GM13976 (cell line): ENCODE results near the gene ZNF750.

Experiments
- DNase-seq: peaks from one replicate; pipeline ENCODE4 v3.0.0; 2012; ENCODE audit warnings: low spot score
- CTCF ChIP-seq: IDR thresholded peaks from 2 replicates; pipeline ENCODE4 v1.5.1; 2012; ENCODE audit warnings: borderline replicate concordance, mild to moderate bottlenecking; ENCODE audit not compliant: insufficient read depth; ENCODE audit errors: extremely low read depth, missing control alignments, control extremely low read depth
- in situ Hi-C: fragments of 300-500 bp; cut with MboI; formaldehyde crosslinking; loops from one replicate; pipeline ENCODE4 v1.12.0; 2022; ENCODE audit warnings: low sequenced_read_pairs, mixed read lengths, inconsistent platforms; ENCODE audit not compliant: unreplicated experiment

Gene ZNF750

GRCh38 chr17:82812601-82813000 is 27.2 kb downstream of the ZNF750 start:
- in situ Hi-C loops: no loop called here
- no peak for DNase-seq

GRCh38 chr17:82812058-82812457 is 27.8 kb downstream of the ZNF750 start:
- in situ Hi-C loops: no loop called here
- no peak for TF ChIP-seq CTCF
- no peak for DNase-seq

More at GRCh38 chr17:82812601-82813000, 27.2 kb downstream of the ZNF750 start:
- TF ChIP-seq CTCF: no peak

- DNase-seq: no peak
- in situ Hi-C loops: no loop called here
- no peak for TF ChIP-seq CTCF
Observed at GRCh38 chr17:82810644-82811430, 29.0 kb downstream of the ZNF750 start.

- in situ Hi-C loops: no loop called here
- no peak for DNase-seq
- no peak for TF ChIP-seq CTCF
Observed at GRCh38 chr17:82808921-82809905, 30.6 kb downstream of the ZNF750 start.

- no peak for TF ChIP-seq CTCF
- in situ Hi-C loops: no loop called here
Observed at GRCh38 chr17:82808006-82808405, 31.8 kb downstream of the ZNF750 start.

GRCh38 chr17:82807562-82807961 is 32.3 kb downstream of the ZNF750 start:
- no peak for TF ChIP-seq CTCF
- no peak for DNase-seq
- in situ Hi-C loops: no loop called here

More at GRCh38 chr17:82808006-82808405, 31.8 kb downstream of the ZNF750 start:
- no peak for DNase-seq
